Epithelial cell of proximal tubule (primary cell): Measurements from ENCODE around the gene PDLIM5. TPM values are rescaled to one million over a fixed set of nuclear protein-coding genes. Genes with fewer than 3 reads are reported as not detected.

Source experiments
- DNase-seq: peaks from one replicate; pipeline ENCODE4 v3.0.0-alpha.2; 2011; ENCODE audit warnings: low read depth
- H3K4me3 ChIP-seq: 2 replicates; pipeline ENCODE4 v1.5.1; 2011; ENCODE audit warnings: low read depth, mild to moderate bottlenecking, low read length
- CTCF ChIP-seq: conservative IDR thresholded peaks from 2 replicates; pipeline ENCODE4 v1.5.1; 2012; ENCODE audit warnings: low read depth, mild to moderate bottlenecking, low read length
- total RNA-seq: library from RNA; depleted of rRNA; stranded (reverse); fragments of >200 nt; gene quantifications from 2 replicates; pipeline ENCODE4 v1.2.3, GENCODE V29; 2015

The PDLIM5 gene
- total RNA-seq, 1 donor from 2014 or later = 48.8 TPM

- no peak for TF ChIP-seq CTCF
- no peak overlapping the region for H3K4me3 ChIP-seq
- DNase-seq = no peak
Observed at GRCh38 chr4:94459462-94460161, 7.9 kb downstream of the PDLIM5 start.

- DNase-seq = no peak
- H3K4me3 ChIP-seq = no peak overlapping the region
- no peak for TF ChIP-seq CTCF
Observed at GRCh38 chr4:94461506-94461905, 9.8 kb downstream of the PDLIM5 start.

GRCh38 chr4:94462572-94462971 is 10.8 kb downstream of the PDLIM5 start:
- no peak for DNase-seq
- H3K4me3 ChIP-seq = no peak overlapping the region
- no peak for TF ChIP-seq CTCF

DNA sequence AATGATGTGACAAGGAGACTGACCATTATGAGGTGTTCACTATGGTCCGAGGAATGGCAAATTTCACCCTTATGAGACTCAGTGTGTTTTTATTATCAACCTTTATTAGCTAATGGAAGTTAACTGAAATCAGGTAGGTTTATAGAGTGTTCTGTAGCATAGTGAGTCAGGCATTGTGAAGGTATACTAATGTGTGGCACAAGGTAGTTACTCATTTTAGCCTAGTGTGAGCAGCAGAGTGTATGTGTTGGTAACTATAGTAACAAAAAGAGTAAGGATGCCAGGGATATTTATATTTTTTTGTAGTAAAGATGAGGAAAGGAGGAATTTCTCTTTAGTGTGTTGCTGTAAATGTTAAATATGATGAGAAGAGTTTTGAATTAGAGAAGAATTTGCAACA is 12.0 kb downstream of the PDLIM5 start:
- no peak for DNase-seq
- no peak overlapping the region for H3K4me3 ChIP-seq
- no peak for TF ChIP-seq CTCF

- H3K4me3 ChIP-seq = no peak overlapping the region
- TF ChIP-seq CTCF = no peak
- no peak for DNase-seq
Observed at GRCh38 chr4:94466371-94466770, 14.6 kb downstream of the PDLIM5 start.

- TF ChIP-seq CTCF = no peak
- H3K4me3 ChIP-seq = no peak overlapping the region
- no peak for DNase-seq
Observed at GRCh38 chr4:94466923-94467322, 15.2 kb downstream of the PDLIM5 start.

- DNase-seq = no peak
- TF ChIP-seq CTCF = no peak
- no peak overlapping the region for H3K4me3 ChIP-seq
Observed at GRCh38 chr4:94468093-94468769, 16.5 kb downstream of the PDLIM5 start.
